ENCODE results near the gene FAM171A2.

FAM171A2 gene

DNA sequence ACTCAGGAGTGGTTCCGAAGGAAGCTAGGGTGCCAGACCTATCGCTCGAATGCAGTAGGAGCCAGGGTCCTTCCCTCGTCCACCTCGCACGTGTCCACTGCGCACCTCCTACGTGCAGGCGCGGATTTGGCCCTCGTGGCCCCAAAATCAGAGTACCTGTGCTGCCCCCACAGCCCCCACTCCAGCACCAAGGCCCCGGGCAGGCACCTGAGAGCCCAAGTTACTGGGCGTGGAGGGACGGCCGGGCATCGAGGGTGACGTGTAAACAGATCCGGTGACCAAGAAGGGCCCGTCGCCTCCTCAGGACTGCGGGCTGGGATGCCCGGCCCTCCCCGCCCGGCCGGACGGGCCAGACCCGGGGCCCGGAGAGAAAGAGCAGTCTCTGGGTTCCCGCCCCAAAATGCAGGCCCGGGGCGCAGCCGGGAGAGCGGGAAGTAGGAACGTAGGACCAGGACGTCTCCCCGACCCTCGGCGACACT lies 39.5 kb downstream of the FAM171A2 start:
- FAIRE-seq (no peak), DNase-seq (ENCODE audit: low spot score) (no peak)

DNA sequence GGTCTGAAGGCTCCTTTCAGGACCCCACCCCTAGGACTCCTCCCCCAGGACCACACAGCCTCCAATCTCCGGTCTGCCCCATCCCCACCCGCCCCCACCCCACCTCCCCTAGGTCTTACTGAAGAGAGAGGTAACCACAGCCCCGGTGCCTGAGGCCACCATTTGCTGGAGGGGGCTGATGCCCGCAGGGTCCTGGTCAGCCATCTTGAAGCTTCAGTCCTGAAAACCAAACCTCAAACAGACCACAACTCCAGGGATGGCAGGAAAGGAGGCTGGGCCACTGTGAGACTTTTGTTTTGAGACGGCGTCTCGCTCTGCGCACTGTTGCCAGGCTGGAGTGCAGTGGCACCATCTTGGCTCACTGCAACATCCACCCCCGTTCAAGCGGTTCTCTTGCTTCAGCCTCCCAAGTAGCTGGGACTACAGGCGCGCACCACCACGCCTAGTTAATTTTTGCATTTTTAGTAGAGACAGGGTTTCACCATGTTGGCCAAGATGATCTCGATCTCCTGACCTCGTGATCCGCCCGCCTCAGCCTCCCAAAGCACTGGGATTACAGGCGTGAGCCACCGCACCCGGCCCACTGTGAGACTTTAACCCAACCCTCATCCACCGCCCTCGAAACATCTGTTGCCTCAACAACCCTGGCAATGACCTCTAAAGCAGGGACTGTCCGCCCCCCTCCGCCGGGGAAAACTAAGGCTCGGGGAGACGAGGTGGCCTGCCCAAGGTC lies 40.1 kb downstream of the FAM171A2 start:
- DNase-seq (ENCODE audit: low spot score) = no peak
- FAIRE-seq = no peak

DNA sequence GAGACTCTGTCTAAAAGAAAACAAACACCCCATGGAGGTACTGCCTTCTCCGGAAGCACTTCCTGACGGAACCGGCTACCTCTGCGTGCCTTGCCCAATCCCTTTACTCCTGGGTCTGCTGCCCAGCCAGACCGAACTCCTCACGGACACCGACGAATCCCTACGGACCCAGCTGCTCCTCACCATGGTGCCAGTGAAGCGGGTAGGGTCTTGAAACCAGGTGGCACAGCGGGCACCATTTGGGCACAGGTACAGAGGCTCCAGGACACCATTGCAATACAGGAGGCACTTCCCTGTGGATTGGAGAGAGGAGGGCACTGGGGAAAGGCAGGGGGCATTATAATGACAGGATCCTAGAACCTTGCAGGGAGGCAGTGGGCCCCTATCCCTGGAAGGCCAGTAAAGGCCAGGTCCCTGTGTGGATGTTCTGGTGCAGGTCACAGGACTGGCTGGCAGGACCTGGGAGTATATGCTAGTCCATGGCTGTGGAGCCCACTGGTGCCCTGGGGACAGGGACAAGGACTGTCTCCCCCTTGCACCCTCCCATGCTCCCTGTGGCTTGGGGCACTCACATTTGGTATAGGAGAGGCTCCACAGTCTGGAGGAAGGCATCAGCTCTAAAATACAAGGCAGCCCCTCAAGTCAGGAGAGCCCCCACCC lies 41.3 kb downstream of the FAM171A2 start:
- DNase-seq (ENCODE audit: low spot score) (no peak), FAIRE-seq (no peak)

DNA sequence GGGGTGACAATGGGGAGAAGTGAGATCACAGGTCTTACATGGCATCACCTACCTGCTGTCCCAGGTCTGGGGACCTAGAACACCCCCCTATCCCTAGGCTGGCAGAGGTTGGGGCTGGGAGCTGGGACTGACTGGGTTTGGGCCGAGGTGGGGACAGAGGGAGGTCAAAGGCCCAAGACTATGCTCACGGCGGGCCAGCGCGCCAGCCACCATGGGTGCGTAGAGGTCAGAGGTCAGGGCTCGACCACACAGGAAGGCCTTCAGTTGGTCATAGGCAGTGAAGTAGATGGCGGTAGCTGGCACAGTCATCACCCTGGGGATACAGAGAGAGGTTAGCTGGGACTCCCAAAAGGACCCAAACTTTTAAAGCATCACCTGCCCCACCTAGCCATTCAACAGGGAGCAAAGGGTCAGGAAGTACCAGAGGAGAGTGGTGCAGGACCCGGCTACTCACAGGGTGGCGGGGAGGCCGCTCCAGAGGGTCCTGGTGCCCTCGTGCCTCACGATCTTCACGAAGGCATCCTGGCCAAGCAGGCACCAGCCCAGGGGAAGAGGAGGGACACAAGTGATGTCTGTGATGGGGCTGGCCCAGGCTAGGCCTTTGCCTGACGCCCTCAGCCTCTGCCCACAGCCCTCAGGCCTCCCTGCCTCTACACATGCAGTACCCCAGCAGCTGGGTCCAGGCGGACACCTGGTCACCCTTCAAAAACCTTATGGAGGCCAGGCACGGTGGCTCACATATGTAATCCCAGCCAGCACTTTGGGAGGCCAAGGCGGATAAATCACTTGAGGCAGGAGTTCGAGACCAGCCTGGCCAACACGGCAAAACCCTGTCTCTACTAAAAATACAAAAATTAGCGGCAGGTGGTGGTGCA lies 42.2 kb downstream of the FAM171A2 start:
- no peak for FAIRE-seq
- DNase-seq (ENCODE audit: low spot score) = no peak

DNA sequence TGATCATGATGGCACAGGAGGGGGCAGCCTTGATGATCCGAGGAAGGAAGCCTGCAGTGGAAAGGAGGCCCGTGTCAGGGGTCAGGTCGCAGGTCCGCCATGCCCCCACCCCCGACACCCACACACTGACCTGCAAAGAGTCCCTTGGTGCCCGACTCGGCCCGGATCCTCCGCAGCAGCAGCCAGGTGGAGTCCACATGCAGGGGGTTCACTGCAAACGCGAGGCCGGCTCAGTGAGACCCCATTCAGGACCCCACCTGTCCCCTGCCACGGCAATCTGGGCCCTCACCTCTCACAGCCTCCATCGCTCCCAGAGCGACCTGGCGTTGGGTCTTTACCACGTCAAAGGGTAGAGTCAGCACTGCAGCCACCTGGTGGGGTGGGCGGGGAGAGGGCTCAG lies 43.6 kb downstream of the FAM171A2 start:
- FAIRE-seq = no peak
- no peak for DNase-seq (ENCODE audit: low spot score)

DNA sequence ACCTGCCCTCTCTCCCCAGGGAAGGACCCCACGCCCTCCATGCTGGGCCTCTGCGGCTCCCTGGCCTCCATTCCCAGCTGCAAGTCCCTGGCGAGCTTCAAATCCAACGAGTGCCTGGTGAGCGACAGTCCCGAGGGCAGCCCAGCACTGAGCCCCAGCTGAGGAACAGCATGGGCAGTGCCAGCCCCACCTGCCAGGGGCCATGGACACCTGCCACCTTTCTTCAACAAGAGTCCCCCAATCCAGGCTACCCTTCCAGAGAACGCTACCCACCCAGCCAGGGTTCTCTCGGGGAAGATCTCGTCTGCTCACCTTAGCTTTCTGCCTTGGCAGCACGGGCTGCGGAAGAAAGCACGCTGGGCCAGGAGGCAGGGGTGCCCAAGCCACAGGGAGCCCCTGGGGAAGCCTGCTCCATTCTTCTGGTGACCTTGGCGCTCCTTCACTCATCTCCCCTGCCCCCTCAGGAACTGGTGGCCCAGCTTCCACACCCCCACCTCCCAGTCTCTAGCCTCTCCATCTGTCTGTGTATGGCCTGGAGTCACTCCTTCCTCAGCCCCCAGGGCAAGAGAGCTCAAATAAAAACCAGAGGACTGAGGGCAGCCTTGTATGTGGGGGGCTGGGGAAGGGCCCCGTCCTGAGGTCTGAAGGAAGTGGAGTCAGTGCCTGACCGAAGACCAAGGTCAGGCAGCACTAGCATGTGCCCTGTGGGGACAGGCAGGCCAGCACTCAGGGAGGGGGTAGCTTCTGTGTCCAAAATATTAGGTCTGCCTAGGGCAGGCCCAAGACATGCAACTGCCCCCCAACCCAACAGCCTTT lies 45.4 kb downstream of the FAM171A2 start:
- FAIRE-seq = no peak

DNA sequence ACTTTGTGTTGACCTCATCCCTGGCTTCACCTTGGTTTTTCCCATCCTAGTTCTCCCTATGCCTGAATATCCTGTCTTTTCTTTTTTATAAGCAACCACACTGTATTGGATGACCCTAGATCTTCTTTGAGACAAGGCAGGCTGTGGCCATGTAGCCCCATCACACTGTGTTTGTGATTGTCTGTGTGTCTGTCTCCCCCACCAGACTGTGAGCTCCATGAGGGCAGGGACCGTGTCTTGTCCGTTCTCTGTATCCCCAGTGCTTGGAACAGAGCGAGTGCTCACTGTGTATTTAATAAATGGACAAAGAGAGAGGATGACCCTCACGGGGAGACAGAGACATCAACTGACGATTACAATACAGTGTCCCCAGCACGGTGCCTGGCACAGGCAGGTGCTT lies 46.1 kb downstream of the FAM171A2 start:
- FAIRE-seq (no peak), DNase-seq (ENCODE audit: low spot score) (no peak)

More for the DNA sequence above, 45.4 kb downstream of the FAM171A2 start:
- no peak for DNase-seq (ENCODE audit: low spot score)

DNA sequence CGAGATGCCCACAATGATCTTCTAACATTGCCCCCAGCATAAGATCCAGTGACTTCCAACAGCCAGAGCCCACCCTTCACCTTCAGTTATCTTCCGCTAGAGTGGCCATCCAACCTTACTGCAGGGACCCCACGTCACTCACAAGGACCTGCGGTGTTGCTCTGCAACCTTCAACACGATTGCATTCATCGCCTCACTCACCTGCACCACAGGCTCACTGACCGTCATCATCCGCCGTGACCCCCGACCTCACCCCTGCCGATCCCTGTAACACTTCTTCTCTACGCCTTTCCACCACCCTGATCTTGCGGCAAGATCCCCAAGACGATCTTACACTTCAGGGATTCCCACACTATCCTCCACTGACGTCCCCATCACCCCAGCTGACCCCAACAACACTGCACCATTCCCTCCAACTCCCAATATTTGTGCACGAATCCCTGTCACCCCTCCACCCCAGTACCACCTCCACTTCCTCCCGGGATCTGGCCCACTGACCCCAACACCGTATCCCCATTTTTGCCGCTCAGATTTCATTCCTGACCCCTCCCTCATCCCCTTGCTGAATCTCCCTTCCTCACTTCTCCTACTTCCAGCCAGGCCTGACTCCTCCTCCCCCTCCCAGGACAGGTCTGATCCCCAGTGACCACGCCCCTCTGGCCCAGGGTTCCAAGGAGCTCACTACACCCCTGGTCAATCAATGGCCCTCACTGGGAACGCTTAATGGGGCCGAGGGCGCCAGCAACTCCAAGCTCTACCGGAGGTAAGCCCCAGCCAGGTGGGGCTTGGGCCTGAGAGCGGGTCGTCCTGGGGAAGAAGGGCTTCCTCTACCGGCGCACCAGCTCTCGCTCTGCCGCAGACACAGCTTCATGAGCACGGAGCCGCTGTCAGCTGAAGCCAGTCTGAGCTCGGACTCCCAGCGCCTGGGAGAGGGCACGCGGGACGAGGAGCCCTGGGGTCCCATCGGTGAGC lies 47.6 kb downstream of the FAM171A2 start:
- no peak for DNase-seq (ENCODE audit: low spot score)
- FAIRE-seq = no peak

DNA sequence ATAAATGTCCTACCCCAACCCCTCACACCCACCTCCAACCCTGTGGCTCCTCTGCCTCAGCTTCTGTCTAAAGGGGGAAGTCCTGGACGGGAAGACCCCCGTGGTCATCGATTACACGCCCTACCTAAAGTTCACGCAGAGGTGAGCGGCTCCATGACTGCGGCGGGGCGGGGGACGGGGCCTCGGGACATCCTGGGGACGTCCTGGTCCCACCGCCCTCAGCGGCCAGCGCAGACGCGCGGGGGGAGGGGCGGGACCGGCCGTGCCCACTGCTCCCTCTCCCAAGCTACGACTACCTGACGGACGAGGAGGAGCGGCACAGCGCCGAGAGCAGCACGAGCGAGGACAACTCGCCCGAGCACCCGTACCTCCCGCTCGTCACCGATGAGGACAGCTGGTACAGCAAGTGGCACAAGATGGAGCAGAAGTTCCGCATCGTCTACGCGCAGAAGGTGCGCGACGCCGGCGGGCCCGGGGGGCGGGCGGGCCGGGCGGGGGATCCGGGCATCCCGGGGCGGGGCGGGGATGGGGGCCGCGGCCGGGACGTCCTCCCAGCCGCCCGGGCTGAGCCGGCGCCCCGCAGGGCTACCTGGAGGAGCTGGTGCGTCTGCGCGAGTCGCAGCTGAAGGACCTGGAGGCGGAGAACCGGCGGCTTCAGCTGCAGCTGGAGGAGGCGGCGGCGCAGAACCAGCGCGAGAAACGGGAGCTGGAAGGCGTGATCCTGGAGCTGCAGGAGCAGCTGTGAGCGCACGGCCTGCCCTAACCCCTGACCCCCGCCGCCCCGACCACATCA lies 48.6 kb downstream of the FAM171A2 start:
- DNase-seq (ENCODE audit: low spot score) = no peak
- no peak for FAIRE-seq

DNA sequence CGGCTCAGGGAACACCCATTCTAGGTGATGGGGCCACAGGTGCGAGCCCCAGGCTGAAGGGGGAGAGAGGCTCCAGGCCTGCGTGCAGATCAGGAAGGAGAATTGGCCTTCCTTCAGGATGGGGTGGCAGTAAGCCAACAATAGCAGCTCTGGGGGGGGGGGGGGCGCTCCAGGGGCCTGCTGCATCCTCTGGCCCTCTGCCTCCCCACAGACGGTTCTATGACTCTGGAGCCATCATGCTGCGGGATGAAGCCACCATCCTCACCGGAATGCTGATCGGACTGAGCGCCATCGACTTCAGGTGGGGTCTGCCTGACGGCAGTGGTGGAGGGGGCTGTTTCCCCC lies 49.2 kb downstream of the FAM171A2 start:
- FAIRE-seq (no peak), DNase-seq (ENCODE audit: low spot score) (no peak)

DNA sequence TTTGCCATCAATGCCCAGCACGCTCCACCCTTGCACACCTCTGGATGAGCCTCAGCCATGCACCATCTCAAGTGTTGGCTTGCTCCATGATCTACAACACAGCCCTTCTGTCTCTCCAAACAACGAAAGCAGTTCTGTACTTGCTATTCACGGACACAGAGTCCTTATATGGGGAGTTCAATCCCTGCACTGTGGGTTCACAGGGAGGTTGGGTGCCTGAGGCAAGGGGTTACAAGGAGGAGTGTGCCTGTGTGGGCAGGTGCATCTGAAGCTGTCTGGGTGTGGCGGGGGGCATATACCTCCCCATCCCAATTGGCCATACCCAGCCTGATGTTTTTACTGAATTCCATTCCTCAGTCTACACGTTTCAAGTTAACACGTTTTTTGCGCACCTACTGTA lies 49.6 kb downstream of the FAM171A2 start:
- FAIRE-seq (no peak), DNase-seq (ENCODE audit: low spot score) (no peak)

DNA sequence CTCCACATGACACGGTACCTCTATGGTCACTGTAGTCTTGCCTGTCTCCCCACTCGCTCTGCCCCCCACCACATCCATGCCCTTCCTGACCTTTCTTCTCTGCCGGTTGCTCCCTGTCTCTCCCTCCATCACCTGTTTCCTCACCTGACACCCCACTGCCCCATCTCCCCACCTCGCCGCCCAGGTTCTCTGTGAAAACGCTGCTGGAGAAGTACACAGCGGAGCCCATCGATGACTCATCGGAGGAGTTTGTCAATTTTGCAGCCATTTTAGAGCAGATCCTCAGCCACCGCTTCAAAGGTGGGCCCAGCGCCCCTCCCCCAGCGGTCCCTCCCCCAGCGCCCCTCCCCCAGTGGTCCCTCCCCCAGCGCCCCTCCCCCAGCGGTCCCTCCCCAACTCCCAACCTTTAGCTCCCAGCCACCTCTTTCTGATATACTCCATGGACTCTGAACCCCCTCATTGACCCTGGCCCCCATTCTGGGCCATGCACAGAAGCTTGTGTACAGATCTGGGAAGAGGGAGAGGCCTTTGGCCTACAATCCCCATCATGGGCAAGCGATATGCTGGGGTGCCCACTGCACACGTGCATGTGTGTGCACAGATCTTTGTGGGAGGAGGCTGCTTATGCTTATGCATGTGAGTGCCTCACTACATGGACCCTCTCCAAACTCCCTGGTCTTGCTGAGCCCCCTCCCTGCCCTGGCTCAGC lies 51.1 kb downstream of the FAM171A2 start:
- no peak for FAIRE-seq
- no peak for DNase-seq (ENCODE audit: low spot score)

DNA sequence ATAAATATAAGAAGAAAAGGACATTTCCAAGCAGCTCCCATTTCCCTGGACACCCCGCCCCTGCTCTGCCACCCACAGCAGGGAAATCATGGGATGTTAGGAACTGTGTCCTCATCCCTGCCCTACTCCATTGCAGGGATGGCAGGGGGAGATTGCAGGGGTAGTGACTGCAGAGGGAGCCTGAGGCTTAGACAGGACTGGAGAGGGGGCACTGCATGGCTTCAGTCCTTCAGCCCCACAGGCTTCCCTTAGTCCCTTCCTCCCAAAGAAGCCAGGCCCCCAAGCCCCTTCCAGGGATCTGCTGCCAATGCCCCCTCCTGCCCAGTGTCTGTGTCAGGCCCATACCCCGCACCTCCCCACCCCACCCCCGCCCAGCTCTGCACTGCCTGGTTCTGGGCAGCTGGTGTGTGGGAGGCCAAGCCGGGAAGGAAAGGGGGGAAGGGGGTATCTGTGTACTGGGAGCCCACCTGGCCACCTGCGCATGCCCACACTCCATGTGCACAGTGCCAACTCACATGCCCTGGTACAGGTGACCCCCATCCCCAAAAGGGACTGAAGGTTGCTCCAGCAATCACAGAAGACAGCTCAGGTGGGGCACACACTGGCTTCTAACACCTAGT lies 52.0 kb downstream of the FAM171A2 start:
- DNase-seq (ENCODE audit: low spot score) = no peak
- no peak for FAIRE-seq

DNA sequence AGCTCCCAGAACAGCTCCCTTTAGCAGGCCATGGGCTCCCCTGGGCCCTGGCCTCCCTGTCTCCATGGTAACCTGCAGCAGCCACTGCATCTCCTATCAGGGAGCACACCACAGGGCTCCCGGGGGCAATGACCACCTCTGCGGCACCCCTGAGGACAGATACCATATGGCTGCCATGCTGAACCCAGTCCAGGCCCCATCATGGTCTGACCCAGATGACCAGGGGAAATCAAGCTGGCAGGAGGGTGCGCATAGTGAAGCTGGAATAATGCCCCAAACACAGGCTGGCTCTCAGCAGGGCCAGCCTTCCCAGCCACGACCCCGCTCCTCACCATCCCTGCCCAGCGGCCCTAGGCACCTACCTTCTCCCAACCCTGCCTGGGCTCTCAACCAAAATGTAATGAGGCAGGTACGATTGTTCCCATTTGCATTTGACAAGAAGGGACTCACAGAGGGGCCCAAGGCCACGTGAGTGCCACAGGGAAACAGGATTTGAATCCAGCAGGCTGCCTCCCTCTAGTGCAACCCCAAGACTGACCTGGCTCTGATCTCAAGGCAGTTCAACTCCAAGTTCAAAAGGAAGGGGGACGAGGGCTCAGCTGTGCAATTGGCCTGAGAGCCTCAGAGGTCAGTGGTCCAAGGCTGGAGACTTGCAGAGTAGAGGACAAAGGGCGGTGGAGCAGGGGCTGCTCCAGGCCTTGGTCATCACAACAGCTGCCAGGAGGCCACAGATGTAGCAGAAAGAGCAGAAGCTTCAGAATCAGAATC lies 52.9 kb downstream of the FAM171A2 start:
- FAIRE-seq (no peak), DNase-seq (ENCODE audit: low spot score) (no peak)

DNA sequence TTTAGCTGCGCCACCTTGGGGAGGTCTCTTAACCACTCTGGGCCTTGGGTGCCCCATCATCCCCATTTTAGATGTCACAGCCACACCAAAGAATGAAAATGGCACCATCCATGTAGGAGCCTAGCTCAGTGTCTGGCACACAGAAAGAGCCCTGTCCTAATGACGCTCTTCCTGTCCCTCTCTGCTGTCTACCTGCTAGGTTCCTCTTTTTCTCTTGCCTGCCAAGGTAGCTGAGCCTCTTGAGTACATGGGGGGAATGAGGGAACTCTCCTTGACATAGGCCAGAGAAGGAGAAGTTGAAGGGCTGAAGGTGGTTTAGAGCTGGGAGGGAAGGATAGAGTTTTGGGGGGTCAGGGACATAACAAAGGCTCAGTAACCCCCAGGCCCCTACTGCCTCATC lies 53.5 kb downstream of the FAM171A2 start:
- DNase-seq (ENCODE audit: low spot score) (no peak), FAIRE-seq (no peak)

DNA sequence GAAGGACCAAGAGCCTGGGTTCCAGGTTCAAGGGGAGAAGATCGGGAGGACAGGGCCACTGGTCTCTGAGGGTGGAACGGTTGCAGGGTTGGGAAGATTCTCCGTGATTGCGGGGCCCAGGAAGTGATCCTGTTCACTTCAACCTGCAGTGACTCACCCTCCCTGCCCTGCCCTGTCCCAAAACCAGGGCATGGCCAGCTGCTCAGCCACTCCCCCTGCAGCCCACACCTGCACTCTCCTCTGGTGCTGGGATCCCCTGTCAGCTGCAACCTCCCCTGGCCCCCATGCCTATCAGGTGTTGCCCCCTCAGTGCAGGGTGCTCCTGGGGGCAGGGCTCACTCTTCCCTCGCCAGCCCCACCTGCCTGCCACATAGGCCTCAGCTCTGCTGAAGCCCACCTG lies 54.2 kb downstream of the FAM171A2 start:
- DNase-seq (ENCODE audit: low spot score) = no peak
- no peak for FAIRE-seq

DNA sequence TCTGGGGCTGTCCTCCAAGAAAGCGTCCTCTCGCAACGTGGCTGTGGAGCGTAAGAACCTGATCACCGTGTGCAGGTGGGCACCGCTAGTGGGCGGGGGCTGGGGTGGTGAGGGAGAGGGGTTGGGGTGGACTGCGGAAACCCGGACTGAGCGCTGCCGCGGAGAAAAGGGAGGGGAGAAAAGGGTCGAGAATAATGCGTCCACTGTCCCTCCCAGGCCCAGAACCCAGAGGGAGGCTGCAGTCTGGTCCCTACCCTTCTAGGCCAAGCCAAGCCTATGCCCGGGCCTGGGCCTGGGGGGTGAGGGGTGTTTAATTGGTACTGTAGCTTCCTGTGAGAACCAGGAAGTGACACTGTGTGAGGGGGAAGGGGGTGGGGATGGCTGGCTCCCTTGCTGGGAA lies 54.8 kb downstream of the FAM171A2 start:
- DNase-seq (ENCODE audit: low spot score) (no peak), FAIRE-seq (no peak)

Measured in RCC 7860 (cell line).